ENCODE results near the gene ASB7. TPM values are rescaled to one million over a fixed set of nuclear protein-coding genes. Genes with fewer than 3 reads are reported as not detected.
A peak's percentile ranks its signal among the peaks of the same experiment; 100 is the strongest.

ASB7 gene
- total RNA-seq, 1 experiment from 2014 or later: 12.9 TPM

DNA sequence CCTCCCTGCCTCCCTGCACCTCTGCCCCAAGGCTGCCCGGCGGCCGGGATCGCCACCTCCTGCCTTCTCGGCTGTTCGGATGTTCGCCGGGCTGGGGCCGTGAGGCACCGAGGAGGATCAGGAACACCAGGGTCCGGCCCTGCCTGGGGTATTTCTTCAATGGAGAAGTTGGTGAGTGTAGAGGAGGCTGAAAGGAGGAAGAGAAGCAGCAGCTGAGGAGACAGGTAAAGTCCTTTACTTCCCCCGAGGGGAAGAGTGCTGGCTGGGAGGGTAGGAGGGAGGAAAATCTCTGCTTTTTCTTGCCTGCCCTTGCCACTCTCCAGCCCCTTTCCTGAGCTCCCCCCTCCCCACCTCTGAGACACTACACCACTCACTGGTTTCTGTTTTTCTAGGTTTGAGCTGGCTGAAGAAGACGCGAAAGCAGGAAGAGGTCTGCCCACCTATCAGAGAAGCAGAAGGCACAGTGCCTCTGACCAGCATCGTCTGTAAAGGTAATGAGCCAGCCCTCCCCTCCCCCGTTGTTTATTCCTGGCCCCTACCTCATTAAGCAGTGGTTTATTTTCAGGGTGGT, 519 bp downstream of the ASB7 start:
- TF ChIP-seq GTF2I (CRISPR knock-in tag; conservative IDR thresholded peaks at IDR 0.05): no peak
- no peak for TF ChIP-seq CREB1 (CRISPR knock-in tag; IDR thresholded peaks at IDR 0.05)
- TF ChIP-seq KAT7 (CRISPR knock-in tag; IDR thresholded peaks at IDR 0.05; ENCODE audit: borderline replicate concordance): 0 out of 2 replicates have a peak, but pooled peaks have one; percentile 40
- TF ChIP-seq, protein P1, sequence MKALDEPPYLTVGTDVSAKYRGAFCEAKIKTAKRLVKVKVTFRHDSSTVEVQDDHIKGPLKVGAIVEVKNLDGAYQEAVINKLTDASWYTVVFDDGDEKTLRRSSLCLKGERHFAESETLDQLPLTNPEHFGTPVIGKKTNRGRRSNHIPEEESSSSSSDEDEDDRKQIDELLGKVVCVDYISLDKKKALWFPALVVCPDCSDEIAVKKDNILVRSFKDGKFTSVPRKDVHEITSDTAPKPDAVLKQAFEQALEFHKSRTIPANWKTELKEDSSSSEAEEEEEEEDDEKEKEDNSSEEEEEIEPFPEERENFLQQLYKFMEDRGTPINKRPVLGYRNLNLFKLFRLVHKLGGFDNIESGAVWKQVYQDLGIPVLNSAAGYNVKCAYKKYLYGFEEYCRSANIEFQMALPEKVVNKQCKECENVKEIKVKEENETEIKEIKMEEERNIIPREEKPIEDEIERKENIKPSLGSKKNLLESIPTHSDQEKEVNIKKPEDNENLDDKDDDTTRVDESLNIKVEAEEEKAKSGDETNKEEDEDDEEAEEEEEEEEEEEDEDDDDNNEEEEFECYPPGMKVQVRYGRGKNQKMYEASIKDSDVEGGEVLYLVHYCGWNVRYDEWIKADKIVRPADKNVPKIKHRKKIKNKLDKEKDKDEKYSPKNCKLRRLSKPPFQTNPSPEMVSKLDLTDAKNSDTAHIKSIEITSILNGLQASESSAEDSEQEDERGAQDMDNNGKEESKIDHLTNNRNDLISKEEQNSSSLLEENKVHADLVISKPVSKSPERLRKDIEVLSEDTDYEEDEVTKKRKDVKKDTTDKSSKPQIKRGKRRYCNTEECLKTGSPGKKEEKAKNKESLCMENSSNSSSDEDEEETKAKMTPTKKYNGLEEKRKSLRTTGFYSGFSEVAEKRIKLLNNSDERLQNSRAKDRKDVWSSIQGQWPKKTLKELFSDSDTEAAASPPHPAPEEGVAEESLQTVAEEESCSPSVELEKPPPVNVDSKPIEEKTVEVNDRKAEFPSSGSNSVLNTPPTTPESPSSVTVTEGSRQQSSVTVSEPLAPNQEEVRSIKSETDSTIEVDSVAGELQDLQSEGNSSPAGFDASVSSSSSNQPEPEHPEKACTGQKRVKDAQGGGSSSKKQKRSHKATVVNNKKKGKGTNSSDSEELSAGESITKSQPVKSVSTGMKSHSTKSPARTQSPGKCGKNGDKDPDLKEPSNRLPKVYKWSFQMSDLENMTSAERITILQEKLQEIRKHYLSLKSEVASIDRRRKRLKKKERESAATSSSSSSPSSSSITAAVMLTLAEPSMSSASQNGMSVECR (CRISPR knock-in tag; IDR thresholded peaks at IDR 0.05; ENCODE audit: borderline replicate concordance): 0 out of 2 replicates have a peak, but pooled peaks have one; percentile 21
- CTCF ChIA-PET: interaction anchor here (1.0 to 2.7 kb wide), 6 partner anchors 30 to 404 kb away, joined by 3 to 37 read pairs (median 4); partner anchors contain the start of gene ADAMTS17
- Mint-ChIP-seq H3K4me3 (no peak overlapping the region), H3K27me3 (ENCODE audit: low read depth) (no peaks in the 10 kb centered on the region), H3K4me1 (peaks cover 8% of the 10 kb centered on the region), H3K36me3 (peaks cover 16% of the 10 kb centered on the region; the same call in 1 of the 2 replicates), H3K27ac (peak overlapping the region; percentile 90), H3K9me3 (no peaks in the 10 kb centered on the region)
- peak; percentile 24 for DNase-seq (ENCODE audit: low spot score)
- POLR2A ChIA-PET: interaction anchor here (0.7 to 1.1 kb wide), 2 partner anchors 253 to 275 kb away, joined by 3 to 4 read pairs; no protein-coding TSS in a partner anchor
- ATAC-seq: peak; percentile 40

DNA sequence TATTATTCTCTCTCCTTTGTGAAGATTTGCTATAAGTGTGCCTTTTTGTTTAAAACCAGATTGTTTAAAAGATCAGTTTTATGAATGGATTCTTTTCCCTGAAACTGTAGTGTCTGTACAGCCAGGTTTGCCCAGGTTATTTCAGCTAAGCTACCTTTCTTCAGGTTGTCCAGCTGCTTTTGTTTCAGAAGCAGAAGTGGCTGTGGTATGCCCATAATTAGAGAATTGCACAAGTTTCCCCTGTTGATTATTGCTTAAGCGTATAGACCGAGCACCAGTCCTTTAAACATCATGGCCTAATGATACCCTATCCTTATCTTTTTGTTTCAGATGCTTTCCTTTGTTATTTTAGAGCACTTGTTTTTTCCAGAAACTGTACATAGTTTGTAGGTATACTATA, 10.2 kb downstream of the ASB7 start:
- CTCF ChIA-PET: no interaction called here
- Mint-ChIP-seq H3K4me1 (no peaks in the 10 kb centered on the region), H3K27me3 (ENCODE audit: low read depth) (no peaks in the 10 kb centered on the region), H3K36me3 (peaks cover 16% of the 10 kb centered on the region), H3K4me3 (no peak overlapping the region), H3K9me3 (no peaks in the 10 kb centered on the region), H3K27ac (no peak overlapping the region)
- POLR2A ChIA-PET: no interaction called here
- no peak for DNase-seq (ENCODE audit: low spot score)
- no peak for ATAC-seq
- TF ChIP-seq TEAD1 (CRISPR knock-in tag; IDR thresholded peaks at IDR 0.05) (no peak), NR3C1 (CRISPR knock-in tag; conservative IDR thresholded peaks at IDR 0.05; ENCODE audit: low read depth) (no peak), PRRX2 (CRISPR knock-in tag; IDR thresholded peaks at IDR 0.05) (no peak), RELA (CRISPR knock-in tag; IDR thresholded peaks at IDR 0.05; ENCODE audit: borderline replicate concordance) (no peak), FOXP1 (CRISPR knock-in tag; IDR thresholded peaks at IDR 0.05; ENCODE audit: borderline replicate concordance) (no peak), ZNF396 (CRISPR knock-in tag; IDR thresholded peaks at IDR 0.05; ENCODE audit: borderline replicate concordance) (no peak), EMX1 (CRISPR knock-in tag; IDR thresholded peaks at IDR 0.05) (no peak), OVOL2 (CRISPR knock-in tag; IDR thresholded peaks at IDR 0.05; ENCODE audit: borderline replicate concordance) (no peak)
- TF ChIP-seq, protein P2, sequence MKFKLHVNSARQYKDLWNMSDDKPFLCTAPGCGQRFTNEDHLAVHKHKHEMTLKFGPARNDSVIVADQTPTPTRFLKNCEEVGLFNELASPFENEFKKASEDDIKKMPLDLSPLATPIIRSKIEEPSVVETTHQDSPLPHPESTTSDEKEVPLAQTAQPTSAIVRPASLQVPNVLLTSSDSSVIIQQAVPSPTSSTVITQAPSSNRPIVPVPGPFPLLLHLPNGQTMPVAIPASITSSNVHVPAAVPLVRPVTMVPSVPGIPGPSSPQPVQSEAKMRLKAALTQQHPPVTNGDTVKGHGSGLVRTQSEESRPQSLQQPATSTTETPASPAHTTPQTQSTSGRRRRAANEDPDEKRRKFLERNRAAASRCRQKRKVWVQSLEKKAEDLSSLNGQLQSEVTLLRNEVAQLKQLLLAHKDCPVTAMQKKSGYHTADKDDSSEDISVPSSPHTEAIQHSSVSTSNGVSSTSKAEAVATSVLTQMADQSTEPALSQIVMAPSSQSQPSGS (CRISPR knock-in tag; IDR thresholded peaks at IDR 0.05; ENCODE audit: borderline replicate concordance, low read depth): no peak

DNA sequence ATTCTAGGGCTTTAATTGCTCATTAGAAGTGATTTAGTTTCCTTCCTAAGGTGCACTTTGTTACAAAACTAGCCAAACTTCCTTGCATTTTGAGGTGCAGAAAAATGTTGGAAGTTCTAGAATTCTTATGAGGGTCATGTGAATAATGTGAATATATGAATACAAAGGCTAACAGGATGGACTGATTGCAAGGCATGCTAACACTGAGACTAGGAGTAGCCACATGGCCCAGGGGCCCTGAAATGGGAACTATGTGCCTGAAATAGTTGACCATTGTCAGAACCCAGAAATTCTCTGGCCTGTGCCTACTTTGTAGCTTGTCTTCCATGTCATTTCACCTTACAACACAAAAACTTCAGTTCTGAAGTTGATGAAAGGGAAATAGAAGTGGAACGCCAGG, 10.8 kb downstream of the ASB7 start:
- Mint-ChIP-seq H3K4me3 (no peak overlapping the region), H3K27me3 (ENCODE audit: low read depth) (no peaks in the 10 kb centered on the region), H3K9me3 (no peaks in the 10 kb centered on the region), H3K27ac (no peak overlapping the region), H3K36me3 (peaks cover 16% of the 10 kb centered on the region), H3K4me1 (no peaks in the 10 kb centered on the region)
- ATAC-seq (no peak), DNase-seq (ENCODE audit: low spot score) (no peak)
- CTCF ChIA-PET: no interaction called here
- POLR2A ChIA-PET: no interaction called here
- TF ChIP-seq ZNF263 (CRISPR knock-in tag; IDR thresholded peaks at IDR 0.05; ENCODE audit: low read depth) (no peak), SOX15 (CRISPR knock-in tag; IDR thresholded peaks at IDR 0.05) (no peak), GRHL2 (CRISPR knock-in tag; IDR thresholded peaks at IDR 0.05; ENCODE audit: insufficient replicate concordance, severe bottlenecking) (no peak), NR1H2 (CRISPR knock-in tag; IDR thresholded peaks at IDR 0.05) (no peak), SMAD4 (CRISPR knock-in tag; IDR thresholded peaks at IDR 0.05) (no peak), ZNF416 (CRISPR knock-in tag; IDR thresholded peaks at IDR 0.05) (no peak)
- TF ChIP-seq, protein P3, sequence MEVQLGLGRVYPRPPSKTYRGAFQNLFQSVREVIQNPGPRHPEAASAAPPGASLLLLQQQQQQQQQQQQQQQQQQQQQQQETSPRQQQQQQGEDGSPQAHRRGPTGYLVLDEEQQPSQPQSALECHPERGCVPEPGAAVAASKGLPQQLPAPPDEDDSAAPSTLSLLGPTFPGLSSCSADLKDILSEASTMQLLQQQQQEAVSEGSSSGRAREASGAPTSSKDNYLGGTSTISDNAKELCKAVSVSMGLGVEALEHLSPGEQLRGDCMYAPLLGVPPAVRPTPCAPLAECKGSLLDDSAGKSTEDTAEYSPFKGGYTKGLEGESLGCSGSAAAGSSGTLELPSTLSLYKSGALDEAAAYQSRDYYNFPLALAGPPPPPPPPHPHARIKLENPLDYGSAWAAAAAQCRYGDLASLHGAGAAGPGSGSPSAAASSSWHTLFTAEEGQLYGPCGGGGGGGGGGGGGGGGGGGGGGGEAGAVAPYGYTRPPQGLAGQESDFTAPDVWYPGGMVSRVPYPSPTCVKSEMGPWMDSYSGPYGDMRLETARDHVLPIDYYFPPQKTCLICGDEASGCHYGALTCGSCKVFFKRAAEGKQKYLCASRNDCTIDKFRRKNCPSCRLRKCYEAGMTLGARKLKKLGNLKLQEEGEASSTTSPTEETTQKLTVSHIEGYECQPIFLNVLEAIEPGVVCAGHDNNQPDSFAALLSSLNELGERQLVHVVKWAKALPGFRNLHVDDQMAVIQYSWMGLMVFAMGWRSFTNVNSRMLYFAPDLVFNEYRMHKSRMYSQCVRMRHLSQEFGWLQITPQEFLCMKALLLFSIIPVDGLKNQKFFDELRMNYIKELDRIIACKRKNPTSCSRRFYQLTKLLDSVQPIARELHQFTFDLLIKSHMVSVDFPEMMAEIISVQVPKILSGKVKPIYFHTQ (CRISPR knock-in tag; IDR thresholded peaks at IDR 0.05): no peak
- TF ChIP-seq, protein P4, sequence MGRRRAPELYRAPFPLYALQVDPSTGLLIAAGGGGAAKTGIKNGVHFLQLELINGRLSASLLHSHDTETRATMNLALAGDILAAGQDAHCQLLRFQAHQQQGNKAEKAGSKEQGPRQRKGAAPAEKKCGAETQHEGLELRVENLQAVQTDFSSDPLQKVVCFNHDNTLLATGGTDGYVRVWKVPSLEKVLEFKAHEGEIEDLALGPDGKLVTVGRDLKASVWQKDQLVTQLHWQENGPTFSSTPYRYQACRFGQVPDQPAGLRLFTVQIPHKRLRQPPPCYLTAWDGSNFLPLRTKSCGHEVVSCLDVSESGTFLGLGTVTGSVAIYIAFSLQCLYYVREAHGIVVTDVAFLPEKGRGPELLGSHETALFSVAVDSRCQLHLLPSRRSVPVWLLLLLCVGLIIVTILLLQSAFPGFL (CRISPR knock-in tag; IDR thresholded peaks at IDR 0.05; ENCODE audit: borderline replicate concordance): no peak
- TF ChIP-seq, protein P5, sequence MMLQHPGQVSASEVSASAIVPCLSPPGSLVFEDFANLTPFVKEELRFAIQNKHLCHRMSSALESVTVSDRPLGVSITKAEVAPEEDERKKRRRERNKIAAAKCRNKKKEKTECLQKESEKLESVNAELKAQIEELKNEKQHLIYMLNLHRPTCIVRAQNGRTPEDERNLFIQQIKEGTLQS (CRISPR knock-in tag; conservative IDR thresholded peaks at IDR 0.05): no peak

Measured in WTC11 (cell line).